AG20443 (cell line): ENCODE measurements around the gene ATXN2L.
"Not testable (repeated sequence)": the region's sequence is repeated elsewhere in the genome, so short reads cannot be mapped to it uniquely, and the experiment has no call there.

Experiments
- DNase-seq: peaks from one replicate; pipeline ENCODE4 v3.0.0; 2012; ENCODE audit warnings: low spot score, mixed read lengths

The ATXN2L gene

GRCh38 chr16:28837672-28838557 is 15.1 kb downstream of the ATXN2L start:
- DNase-seq = no peak

DNA sequence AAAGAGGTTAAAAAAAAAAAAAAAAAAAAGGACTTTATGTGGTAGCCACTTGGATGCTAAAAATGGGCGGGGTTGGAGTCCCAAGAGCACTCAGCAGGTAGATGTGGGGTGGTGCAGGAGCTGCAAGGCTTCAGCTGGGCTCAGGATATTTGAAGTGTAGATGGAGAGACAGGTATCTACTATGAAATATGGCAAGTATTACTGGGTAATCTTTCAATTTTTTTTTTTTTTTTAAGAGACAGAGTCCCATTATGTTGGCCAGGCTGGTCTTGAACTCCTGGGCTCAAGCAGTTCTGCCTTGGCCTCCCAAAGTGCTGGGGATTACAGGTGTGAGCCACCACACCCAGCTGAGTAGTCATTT is 15.7 kb downstream of the ATXN2L start:
- no peak for DNase-seq

- DNase-seq = no peak
Measured at GRCh38 chr16:28839004-28839639, 16.3 kb downstream of the ATXN2L start.

GRCh38 chr16:28839899-28840298 is 17.1 kb downstream of the ATXN2L start:
- DNase-seq = no peak

GRCh38 chr16:28842696-28843095 is 19.9 kb downstream of the ATXN2L start:
- DNase-seq = no peak

DNA sequence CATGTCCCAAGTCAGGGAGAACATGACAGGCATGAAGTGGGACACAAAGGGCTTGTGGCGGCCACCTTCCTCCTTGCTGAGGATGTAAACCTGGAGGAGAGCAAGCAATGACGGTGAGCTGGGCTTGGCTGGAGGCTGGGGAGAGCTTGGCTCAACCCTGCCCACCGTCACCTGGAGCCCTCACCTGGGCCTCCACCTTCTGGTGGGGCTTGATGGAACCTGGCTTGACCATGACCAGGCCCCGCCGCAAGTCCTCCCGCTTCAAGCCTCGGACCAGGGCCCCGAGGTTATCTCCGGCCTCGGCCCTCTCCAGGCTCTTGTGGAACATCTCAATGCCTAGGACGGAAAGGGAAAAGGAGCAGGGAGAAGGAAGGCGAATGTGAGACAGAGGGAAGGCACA is 21.0 kb downstream of the ATXN2L start:
- DNase-seq = no peak

DNA sequence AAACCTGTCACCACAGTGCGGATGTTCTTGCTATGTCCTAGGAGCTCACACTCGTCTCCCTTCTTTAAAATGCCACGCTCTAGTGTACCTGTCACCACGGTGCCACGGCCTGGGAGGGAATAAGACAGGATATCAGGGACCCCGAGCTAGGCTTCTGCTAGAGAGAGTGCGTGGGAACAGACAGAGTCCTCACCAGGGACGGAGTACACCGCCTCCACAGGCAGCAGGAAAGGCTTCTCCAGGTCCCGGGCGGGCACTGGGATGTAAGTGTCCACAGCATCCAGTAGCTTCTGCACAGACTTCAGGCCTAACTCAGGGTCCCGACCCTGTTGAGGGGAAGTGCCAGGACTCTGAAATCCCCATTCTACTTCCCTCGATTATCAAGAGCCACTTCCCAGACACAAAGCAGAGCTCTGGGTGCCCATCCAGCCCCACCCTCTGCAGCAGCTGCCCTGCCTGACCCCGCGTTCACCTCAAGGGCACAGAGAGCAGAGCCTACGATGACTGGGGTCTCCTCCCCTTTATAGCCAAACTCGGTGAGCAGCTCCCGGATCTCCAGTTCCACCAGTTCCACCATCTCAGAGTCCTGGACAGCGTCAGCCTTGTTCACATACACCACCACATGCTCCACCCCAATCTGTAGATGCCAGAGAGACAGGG is 21.6 kb downstream of the ATXN2L start:
- no peak for DNase-seq

DNA sequence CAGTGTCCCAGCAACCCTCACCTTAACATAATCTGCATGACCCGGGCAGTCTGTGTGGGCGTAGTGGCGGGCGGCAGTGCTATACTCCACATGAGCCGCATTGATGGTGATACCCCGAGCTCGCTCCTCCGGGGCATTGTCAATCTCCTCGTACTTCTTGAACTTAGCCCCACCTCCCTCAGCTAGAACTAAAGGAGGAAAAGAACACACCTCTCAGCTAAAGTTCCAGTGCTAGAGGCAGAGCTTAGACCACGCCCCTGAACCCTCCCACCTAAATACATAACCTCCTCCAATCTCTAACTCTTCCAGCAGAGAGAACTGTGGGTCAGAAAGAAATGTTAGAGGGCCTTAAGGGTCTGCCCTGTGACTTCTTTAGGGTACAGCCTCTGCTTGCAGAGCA is 22.5 kb downstream of the ATXN2L start:
- DNase-seq = no peak

- DNase-seq = no peak
Measured at GRCh38 chr16:28845761-28846079, 22.9 kb downstream of the ATXN2L start.

DNA sequence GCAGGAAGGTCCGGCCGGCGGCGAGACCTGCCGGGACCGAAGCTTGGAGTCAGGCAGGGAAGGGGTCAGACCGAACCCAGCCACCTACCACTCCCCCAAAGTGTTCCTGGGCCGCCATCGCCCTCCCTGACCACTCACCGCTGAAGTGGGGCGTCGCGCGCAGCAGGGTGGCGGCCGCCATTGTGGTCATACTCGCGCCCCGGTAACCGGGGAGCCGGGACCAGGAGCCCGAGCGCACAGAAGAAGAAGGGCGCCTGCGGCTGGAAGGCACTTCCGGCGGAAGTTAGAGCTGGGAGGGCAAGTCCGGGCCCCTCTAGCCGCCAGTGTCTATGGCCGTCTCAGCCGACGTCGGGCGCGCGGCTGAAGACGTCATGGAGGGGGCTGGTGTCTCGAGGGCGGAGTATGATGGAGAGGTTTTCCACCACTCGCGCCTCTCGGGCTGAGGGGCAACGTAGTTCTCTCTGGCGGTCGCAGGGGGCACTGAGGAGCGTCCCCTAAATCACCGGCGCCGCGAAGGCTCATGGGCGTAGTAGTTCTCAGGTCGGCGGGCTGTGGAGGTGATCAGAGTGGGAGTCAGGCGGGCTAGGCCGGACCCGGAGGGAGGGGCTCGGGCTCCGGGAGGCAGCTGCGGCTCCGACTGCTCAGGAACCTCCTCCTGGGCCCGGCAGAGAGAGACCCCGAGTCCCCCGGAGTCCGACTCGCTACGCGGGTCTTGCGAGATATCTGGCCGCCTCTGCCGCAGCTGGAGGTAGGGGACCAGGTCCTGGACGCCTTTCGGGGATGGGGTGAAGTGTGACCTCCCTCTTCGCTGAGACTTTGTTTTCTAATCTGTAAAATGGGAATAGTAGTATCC is 23.5 kb downstream of the ATXN2L start, which contains the start of gene TUFM:
TSS of gene TUFM (minus strand) at position 269 of the 853 bp plus-strand sequence. CDS start at position 190, 79 bp downstream.
- peak; percentile 98 for DNase-seq

DNA sequence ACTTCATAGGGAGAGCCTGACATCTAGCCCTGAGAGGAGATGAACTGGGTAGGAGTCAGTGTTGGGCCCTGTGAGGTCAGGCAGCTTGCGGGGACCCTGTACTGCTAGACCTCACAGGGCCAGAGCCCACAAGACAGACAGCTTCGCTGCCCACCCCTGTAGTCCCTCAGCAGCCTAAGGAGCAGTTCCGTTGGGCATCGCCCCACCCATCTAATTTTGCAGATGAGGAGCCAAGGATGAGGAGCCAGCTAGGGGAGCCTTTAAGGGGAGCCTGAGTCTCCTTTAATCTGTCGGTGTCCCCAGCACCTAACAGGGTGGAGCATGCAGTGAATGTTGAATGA is 24.1 kb downstream of the ATXN2L start:
- no peak for DNase-seq

DNA sequence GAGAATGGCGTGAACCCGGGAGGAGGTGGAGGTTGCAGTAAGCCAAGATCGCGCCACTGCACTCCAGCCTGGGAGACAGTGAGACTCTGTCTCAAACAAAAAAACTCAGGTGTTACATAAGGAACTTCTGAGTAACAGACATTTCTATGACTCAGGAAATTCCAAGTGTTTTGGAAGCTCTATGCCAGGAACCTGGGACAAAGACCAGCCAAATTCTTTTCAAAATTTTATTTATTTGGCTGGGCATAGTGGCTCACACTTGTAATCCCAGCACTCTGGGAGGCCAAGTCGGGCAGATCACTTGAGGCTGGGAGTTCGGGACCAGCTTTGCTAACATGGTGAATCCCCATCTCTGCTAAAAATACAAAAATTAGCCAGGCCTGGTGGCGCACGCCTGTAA is 35.6 kb downstream of the ATXN2L start:
- no peak for DNase-seq

GRCh38 chr16:28859326-28859725 is 36.5 kb downstream of the ATXN2L start:
- DNase-seq = no peak

DNA sequence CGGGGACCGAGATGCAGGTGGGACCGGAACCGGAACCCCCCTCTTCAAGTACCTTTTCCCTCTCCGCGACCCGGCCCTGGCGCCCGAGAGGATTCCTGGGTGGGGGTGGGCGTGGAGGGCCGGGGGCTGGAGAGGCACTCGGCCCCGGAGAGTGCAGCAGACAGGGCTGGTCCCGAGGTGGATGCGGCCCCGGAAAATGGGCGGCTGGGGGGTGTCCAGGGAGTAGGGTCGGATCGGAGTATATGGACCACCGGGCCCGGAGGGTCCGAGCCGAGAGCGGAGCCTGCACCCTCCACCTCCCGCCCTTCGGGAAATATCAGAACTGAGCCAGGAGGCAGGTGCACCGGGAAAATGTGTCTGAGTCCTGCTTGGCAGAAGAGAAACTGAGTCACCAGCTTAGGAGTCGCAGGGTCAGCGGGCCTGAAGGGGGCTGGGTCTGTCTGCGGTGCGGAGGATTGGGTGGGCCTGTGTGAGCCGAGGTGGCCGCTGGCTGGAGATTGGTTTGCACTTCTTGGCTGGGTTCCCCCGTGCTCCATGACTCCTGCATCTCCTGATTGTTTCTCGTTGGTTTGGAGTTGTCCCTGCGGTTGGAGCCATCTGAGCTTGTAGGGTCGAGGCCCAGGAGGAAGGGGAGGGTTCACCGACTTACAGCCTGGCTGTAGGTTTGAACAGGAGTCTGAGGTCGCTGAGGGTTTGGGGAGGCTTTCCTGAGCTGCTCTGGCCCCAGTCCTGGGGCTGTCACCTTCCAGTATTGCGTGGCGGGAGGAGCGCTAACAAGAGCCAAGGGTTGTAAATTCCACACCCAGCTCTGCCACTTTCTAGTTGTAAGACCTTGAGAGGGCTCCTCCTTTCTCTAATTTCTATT is 41.4 kb downstream of the ATXN2L start:
- peak; percentile 61 for DNase-seq

GRCh38 chr16:28865001-28865688 is 42.3 kb downstream of the ATXN2L start:
- no peak for DNase-seq

DNA sequence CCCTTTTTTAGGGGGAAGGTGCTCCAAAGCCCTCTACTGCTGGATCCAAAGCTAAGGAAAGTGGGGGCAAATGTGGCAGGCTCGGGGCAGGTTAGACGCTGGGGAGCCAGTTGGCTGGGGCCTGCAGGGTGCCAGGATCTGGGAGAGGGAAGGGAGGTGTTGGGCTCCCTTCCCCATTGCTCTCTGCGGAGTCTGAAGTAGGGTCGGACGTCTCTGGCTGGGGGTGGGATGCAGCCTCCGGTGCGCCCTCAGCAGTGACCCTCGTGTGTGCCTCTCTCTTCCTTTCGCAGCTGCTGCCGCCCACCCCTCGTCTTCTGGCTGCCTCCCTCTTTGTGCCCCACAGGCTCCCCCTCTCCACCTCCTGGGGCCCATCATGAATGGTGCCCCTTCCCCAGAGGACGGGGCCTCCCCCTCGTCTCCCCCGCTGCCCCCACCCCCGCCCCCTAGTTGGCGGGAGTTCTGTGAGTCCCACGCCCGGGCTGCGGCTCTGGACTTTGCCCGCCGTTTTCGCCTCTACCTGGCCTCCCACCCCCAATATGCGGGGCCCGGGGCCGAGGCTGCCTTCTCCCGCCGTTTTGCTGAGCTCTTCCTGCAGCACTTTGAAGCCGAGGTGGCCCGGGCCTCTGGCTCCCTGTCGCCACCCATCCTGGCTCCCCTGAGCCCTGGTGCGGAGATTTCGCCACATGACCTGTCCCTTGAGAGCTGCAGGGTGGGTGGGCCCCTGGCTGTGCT is 43.1 kb downstream of the ATXN2L start:
- DNase-seq = no peak

- DNase-seq = no peak
Measured at GRCh38 chr16:28866454-28866804, 43.6 kb downstream of the ATXN2L start.

- DNase-seq = no peak
Measured at GRCh38 chr16:28867241-28867640, 44.4 kb downstream of the ATXN2L start.

DNA sequence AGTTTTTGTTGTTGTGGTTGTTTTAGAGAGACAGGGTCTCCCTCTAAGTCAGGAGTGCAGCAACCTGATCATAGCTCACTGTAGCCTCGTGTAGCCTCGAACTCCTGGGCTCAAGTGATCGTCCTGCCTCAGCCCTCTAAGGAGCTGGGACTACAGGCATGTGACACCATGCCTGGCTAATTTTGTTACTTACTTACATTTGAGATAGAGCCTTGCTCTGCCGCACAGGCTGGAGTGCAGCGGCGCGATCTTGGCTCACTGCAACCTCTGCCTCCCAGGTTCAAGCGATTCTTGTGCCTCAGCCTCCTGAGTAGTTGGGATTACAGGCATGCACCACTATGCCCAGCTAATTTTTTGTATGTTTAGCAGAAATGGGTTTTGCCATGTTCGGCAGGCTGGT is 44.8 kb downstream of the ATXN2L start:
- not testable (repeated sequence) for DNase-seq

DNA sequence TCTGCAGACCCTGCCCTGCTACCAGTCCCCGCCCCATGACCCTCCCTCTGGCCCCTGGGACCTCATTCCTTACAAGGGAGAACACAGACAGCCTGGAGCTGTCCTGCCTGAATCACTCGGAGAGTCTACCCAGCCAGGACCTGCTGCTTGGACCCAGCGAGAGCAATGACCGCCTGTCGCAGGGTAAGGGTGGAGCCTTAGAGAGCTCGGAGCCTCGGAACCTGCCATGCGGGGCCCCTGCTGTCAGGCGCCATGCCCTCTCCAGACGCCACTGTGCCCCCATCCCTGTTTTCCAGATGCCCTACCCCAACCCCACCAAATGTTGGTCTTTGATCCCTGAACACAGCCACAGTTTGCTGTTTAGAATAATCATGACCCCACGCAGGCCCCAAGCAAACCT is 46.4 kb downstream of the ATXN2L start:
- no peak for DNase-seq
